HG03108 (cell line): ENCODE data around the gene PPP1R37.

Experiments
- ATAC-seq: cut with Tn5 transposase; IDR thresholded peaks from one replicate; pipeline ENCODE4 v1.9.1; 2021; ENCODE audit warnings: moderate library complexity; ENCODE audit not compliant: unreplicated experiment

Gene PPP1R37

DNA sequence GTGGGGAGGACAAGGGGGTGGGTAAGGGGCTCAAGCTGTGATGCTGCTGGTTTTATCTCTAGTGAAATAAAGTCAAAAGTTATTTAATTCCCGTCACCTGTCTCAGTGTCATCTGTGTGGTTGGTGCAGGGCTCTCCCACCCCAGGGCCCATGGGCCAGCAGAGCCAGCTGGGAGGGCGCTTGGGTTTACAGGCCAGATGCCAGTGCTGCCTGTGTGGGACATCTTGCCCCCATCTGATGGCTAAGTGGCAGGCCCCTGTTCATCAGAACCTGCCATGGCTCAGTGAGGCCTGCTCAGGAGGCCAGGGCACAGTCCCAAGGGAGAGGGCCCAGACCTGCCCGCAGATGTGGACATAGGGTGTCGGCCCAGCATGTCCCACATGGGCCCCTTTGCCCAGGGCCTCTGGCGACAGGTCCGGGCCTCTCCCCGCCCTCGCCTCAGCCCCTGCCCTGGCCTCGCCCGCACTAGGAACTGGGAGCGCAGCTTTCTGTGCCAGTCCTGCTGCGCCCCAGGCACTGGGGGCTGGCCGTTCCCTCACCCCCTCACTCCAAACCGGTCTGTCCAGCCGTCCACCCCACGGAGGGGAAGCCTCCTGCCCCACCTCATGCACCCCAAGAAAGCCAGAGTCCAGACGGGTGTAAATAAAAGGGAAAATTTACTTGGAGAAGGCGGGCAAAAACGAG is 22.0 kb upstream of the PPP1R37 start:
- ATAC-seq = no peak

DNA sequence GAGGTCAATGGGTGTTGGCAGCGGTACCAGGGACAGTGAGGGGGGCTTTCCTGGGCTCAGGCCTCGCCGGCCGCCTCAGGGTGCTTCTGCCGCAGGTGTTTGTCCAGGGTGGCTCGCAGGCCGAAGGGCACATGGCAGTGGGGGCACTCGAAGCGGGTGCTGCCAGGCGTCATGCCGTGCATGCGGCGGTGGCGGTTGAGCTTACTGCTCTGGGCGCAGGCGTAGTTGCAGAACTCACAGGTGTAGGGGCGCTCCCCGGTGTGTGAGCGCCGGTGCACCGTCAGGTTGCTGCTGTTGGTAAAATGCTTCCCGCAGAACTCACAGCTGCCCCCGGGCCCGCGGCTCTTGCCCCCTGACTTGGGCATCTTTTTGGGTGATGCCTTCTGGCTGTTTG is 21.4 kb upstream of the PPP1R37 start:
- no peak for ATAC-seq

DNA sequence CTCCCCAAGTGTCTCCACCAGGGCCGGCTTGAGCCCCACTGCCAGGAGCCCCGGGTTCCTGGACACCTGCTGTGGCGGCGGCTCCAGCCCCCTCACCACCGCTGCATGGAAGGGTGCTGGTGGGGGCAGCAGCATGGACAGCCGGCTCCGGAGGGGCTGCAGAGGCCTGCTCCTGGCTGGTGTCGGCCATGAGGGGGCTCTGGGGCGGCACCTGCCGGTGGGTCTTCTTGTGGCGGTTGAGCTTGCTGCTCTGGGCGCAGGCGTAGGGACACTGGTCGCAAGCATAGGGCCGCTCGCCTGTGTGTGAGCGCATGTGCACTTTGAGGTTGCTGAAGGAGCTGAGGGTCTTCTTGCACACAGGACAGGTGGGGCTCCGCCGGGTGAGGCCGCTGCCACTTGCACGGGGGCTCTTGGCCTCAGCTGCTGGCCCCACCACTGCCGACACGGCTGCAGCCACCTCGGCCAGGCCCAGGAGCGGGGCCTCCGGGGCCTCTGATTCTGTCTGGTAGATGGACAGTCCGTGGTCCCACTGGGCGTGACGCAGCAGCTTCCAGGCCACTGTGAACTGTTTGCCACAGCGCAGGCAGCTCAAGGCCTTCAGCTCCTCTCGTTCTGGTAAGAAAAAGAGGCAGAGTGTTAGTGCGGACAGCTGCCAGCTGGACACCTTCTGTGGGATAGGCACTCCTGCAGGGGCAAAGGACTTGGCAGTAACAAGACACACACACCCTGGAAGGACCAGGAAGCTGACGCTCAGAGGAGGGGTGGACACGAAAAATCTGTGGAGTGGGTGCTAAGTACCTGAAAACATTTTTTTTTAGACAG is 20.8 kb upstream of the PPP1R37 start:
- ATAC-seq = no peak

DNA sequence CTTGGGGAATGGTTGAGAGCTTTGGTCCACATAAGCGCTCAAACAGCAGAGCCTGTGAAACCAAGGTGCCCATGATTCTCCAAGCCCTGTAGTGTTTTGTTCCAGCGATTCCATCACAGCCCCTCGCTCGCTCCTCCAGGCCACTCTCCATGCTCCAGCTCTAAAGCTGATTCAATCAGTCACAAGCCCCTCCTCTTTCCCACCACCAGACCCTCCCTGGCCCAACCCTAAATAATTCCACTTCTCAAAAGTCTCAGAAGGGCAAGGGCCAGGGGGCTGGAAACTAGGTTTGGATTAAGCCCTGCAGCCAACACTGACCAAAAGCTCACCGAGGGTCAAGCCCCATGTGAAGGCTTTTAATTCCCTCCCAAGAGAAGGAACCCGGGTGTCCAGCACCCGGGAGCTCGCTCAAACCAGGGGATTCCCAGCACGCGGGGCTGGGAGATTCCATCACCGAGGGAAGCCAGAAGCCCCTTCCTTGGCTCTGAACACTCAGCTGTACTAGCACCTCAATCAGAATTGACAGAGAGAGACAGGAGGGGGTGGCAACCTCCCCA is 18.2 kb upstream of the PPP1R37 start:
- no peak for ATAC-seq

DNA sequence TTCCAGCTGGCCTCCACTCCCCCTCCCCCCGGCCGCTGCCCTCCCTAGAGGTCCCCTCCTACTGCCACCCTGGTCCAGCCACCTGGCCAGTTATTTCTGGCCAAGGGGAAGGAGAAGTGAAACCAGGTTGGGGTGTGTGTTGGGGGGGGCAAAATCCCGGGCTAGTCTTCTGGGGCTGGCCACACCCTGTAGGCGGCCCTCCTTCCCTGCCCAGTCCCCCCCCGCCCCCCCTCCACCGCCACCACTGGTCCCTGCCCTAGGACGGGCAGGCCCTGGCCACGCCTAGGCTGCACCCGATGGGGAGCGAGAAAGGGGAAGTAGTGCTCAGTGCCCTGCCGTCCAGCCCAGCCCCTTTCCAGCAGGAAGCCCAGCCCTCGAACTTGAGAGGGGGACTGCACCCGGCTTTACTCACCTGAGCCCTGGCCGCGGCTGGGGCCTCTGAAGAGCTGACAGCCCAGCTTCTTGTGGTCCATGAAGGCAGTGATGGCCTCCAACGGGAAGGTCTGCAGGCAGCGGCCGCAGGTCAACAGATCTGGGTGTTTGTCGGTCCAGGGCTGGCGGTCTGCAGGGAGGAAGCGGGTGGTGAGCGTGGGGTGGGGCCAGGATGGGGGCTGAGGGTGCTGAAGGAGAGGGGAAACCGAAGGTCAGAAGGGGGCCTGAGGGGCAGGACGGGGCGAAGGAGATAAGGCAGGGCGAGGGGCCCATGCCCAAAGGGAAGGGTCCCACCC is 17.5 kb upstream of the PPP1R37 start:
- ATAC-seq = peak; percentile 56

DNA sequence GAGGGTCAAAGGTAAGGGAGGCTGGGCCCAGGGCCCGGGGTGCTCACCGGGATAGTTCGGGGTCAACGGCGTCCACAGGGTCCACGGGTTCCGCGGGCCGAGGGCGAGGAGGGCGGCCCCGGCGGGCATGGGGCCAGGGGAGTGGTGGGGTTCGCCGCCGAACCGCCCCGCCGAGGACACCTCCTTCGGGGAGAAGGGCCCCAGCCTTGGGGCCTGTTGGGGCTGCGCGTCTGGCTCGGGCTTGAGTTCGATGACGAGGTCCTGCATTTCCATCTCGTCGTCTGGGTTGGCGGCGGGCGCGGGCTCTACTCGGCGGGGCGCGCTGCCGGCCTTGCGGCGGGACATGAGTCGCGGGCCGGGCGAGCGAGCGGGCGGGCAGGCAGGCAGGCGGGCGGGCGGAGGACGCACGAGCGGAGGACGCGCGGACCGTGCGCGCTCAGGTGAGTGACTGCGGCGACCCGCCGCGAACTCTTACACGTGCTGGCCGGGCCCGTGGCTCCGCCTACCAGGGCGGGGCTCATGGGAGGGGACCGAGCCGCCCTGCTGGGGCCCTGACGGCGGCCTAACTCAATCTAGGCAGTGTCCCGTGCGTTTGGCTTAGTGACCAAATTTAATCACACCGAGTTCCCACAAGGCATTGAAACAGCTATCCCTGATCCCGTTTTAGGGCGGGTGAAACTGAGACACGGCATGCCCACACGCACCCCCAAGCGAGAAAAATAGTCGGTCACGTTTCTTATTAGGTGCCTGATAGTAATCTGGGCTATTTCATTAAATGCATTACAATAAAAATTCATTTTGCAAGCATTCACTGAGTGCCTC is 16.7 kb upstream of the PPP1R37 start, which contains the start of gene ZNF296:
Gene ZNF296 (minus strand): TSS at position 450 of the 822 bp plus-strand sequence. CDS start 105 bp downstream, at position 345.
- peak; percentile 39 for ATAC-seq

DNA sequence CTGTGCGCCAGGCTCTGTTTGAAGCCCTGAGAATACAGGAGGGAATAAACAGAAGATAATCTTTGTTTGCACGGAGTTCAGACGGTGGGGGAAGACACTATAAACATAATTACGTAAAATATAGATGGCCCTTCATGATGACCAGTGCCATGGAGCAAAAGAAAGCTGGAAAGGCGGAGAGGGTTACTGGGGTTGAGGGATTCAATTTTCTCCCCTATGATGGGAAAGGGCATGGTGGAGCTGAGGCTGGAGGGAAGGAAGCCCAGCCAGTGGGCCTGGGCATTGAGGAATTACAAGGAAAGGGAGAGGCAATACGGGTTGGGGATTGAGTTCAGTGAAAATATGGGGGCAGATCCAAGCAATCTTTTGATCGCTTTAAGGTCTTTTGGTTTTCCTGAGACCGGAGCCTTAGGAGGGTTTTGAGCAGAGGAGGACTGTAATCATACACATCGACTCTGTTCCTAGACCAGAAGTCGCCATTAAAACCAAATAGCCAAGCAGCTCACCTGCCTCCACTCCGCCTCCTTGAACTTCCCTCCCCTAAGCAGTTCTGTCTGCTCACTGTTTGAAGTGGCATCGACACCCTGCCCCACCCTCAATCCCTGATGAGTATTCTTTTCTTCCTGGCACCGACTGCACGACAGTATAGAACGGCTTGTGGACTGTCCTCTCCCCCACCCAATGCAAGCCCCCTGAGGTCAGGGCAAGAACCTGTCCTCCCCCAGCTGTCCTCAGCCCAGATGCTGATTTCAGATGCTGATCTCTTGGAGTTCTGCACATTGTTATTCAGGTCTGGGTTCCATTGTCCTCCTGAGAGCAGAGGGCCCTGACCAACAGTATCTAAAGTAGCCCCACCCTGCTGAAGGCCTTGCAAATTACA is 15.9 kb upstream of the PPP1R37 start:
- ATAC-seq = no peak

DNA sequence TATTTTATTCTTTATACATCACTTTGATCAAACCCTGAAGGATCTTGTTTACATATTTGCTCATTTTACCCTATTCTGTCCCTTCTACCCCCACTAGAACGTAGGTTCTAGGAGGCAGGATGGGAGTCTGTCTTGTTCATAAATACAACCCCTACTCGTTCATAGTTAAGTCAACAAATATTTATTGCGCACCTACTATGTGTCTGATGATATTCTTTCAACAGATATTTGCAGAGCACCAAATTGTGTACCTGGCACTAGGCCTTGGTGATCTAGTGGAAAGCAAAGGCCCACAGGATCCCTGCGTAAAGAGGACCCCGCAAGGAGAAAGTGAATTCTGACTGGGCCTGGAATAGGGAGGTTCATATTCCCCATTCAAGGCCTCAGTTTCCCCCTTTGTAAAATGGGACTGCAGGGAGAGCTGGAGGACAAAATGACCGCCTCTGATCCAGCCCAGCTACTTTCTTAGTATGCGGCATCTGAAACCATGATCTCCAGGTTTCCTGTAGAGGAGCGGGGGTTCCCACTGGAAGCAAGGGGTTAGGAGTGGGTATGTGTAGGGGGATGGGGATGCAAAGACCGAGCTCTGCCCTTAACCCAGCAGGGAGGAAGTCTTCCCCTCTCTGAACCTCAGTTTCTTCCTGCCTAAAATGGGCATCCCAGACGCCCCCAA is 14.5 kb upstream of the PPP1R37 start:
- no peak for ATAC-seq

DNA sequence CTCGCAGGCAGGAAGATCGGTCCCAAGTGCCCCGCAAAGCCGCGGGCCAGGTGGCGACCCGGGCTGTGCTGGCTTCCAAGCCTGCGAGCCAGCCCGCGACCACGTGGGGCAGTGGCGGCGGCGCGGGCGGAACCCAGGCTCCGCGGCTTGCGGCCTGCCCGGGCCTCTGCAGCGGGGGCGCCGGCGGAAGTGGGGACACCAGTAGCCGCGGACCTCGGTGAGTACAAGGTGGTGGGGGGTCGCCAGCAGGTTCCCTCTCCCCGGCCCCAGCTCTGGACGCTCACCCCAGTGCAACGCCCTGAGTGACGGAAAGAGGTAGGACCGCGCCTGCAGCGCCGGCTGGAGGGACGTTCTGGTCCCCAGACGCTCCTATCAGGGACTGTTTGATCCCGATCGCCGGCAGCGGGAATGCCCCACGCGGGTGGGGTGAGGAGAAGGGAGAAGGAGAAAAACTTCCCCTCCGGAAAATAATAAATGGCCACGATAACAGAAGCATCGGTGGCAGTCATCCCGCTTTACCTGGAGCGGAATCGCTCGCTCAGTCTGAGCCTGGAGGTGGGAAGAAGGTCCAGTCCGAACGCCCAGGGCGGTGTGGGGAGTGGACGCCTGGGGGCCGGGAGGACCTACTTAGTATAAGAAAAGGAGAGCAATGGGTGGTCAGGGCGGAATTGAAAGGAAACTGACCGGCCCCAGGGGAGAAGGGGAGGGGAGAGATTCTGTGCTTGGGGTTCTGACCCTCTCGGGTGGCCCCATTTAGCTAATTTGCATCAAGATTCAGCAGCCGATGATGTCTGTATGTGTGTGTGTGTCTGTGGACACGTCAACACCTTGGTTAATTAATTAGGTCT is 13.7 kb upstream of the PPP1R37 start, which contains the start of gene GEMIN7:
Gene GEMIN7 (plus strand): TSS at position 198 of the 848 bp plus-strand sequence. CDS start 10,855 bp downstream, outside the sequence.
- ATAC-seq = peak; percentile 29

DNA sequence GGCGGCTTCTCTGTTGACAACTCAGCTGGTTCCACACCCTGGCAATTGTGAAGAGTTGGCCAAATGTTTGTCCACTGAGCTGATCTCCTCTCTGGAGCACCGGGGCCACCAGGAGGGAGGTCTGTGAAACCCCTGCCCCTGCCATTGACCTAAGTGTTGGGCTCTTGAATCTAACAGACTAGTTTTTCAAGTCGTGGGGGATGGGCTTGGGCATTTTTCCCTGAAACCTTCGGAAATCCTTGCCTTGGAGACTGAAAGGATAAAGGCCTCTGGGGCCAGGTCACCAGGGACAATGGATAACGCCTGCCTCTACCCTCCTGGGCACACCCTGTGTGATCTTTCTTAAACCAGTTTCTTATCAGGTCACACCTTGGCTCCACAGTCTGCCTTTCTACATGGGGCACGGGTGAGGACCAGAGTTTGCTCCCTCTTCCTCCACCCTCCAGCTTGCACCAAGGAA is 13.0 kb upstream of the PPP1R37 start:
- ATAC-seq = no peak

DNA sequence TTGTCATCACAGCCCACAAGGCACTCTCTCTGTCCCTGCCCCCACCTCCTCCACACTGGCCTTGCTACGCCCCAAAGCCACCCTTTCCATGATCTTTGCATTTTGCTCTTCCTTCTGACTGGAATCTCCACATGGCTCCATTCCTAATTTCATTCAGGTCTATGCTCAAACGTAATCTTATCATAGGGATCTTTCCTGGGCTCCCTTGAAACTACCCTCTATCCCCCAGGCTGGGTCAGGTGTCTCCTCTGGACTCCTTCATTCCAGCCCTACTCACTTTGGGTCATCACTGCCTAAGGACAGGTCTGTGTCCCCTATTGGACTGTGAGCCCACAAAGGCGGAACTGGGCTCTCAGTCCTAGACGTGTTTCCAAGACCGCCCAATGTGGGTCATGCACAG is 10.8 kb upstream of the PPP1R37 start:
- no peak for ATAC-seq

DNA sequence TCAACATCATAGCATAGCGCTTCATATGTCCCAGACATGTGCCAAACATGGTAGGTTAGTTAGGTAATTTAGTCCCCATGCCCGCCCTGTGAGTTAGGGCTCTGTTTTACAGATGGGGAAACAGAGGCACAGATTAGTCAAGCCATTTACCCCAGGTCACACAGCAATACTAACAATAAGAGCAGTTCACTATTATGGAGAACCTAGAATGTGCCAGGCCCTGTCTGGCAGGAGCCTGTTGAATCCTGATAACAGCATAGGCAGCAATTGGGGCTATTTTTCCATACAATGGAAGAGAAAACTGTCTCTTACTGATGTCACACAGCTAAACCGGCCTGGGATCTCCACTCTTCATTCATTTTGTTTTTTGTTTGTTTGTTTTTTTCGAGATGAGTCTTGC is 6.5 kb upstream of the PPP1R37 start:
- no peak for ATAC-seq

DNA sequence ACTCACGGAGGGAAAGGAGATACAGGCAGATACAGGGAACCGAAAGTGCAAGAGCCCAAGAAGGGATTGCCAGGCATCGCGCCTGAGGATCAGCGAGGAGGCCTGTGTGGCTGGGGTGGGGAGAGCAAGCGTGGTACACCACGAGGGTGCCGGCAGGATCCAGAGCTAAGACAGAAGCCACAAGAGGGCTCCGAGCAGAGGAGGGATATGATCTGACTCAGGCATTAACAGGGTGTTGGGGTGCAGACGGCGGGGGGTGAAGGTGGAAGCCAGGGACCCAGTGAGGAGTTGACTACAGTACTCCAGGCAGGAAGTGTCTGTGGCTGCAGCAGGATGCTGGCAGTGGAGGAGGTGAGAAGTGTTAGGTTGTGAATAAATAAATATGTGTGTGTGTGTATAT is 5.4 kb upstream of the PPP1R37 start:
- ATAC-seq = no peak

DNA sequence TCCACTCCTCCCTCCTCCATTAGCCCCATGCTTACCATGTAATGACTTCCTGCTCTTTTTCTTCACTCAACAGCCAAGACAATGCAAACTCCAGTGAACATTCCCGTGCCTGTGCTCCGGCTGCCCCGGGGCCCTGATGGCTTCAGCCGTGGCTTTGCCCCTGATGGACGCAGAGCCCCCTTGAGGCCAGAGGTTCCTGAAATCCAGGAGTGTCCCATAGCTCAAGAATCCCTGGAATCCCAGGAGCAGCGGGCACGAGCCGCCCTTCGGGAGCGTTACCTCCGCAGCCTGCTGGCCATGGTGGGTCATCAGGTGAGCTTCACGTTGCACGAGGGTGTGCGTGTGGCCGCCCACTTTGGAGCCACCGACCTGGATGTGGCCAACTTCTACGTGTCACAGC is 2.9 kb upstream of the PPP1R37 start:
- ATAC-seq = no peak

DNA sequence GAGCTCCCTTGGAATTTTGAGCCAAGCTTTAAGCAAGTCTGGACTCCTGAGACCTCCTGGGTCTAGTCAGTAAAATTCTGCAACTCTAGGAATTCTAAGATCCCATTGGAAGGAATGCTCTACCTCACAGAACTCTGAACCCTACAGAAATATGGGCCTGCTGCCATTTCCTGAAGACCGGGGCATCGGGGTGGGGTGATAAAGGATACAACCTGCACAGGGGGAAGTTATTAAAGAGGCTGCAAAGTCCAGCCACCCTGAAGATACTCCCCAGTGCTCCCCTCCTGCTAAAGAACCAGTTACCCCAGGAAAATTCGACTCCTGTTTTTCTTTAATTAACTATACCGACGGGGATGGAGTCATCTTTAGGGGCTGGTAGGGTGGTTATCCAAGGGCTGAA is 2.4 kb upstream of the PPP1R37 start:
- ATAC-seq = no peak

DNA sequence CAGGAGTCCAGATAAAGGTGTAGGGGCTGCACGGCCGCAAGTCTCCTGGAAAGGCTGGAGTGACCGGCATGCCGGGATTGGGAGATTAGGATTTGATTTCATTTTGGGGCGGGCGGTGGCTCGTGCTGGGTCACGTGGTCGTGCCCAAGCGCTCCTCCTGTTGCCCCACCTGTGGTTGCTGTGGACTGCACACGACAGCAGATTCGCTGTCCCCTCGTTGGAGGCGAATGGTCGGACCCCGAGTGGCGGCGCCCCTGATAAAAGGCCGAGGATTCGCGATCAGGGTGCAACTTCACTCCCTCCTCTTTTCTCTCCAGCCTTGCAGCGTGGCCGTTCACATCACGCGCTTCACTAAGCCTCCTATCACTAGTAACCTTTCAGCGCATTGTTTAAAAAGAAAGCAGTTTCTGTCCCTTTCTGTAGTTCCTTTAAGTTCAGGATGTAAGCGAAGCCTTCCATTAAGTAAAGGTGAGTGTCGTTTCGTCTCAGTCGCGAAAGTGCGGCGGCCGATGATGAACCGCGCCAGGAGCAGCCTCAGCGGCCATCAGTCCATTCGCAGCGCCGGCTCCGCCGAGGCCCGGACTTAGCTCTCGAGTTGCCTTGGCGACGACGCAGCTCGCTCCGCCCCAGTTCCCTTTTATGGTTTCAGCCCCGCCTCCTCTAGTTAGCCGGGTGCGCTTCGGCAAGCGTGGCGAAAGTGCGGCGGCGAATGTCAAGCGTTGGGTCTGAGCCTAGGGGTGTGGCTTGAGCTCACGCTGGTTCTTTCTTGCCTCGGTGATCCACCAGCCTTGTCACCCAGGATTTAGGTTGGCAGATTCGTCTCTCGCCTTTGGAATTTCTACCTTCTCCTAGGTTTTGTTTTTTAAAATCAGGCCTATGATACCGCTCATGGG is 1.7 kb upstream of the PPP1R37 start:
- peak; percentile 61 for ATAC-seq

DNA sequence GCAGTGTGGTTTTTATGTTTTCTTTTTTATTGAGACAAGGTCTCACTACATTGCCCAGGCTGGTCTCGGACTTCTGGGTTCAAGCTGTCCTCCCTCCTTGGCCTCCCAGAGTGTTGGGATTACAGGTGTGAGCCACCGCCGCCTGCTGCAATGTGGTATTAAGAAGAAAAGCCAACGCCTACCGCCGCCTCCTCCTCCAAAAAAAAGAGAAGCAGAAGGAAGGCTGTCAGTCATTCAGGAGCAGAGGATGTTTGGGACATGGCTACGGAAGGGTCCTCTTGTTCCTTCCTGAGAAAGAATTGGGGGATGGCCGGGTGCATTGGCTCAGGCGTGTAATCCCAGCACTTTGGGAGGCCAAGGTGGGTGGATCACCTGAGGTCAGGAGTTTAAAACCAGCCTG is 1.2 kb downstream of the PPP1R37 start:
- ATAC-seq = no peak
